ENCODE measurements around the gene ANTXR1. TPM values are rescaled to one million over a fixed set of nuclear protein-coding genes. Genes with fewer than 3 reads are reported as not detected.

ANTXR1 gene
- total and polyA plus RNA-seq, 9 of the 15 experiments (the other 6 are each of a cell fraction or from before 2014, with no cell fraction given): 0.07 to 1.00 (median 0.54) TPM

DNA sequence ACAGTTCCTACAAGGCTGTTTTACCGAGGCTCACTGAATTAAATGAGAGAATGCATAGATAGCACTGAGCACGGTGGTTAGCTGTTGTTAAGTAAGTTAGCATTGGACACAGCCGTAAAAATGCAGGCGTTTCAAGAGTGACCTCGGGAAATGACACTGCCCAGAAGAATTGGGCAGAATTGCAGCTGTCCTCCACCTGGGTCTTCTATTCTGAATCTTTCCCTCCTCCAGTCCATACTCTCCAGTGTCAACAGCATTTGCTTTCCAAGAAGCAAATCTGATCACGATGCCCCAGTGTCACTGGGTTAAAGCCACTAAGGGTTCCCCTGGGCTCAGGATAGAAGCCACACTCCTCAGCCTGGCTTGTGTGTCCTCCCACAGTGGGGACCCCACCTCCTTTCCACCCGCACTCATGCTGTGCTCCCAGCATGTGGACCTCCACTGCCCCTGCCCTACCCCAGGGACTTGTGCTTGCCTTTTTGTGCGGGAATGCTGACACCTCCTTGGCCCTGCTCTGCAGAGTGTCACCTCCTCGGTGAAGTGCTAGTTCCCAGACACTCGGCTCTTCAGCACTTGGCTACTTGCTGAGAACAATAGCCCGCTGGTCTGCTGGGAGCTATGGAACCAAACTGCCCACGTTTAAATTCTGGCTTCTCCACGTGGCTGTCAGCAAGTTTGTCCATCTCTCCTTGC is 135.0 kb downstream of the ANTXR1 start:
- H3K9me1 ChIP-seq (ENCODE audit: control insufficient read depth, insufficient read depth, low read length): no peaks in the 10 kb centered on the region
- ChIA-PET CTCF (ENCODE audit: low intra/inter-chr PET ratio) (no interaction called here), POLR2A (no interaction called here)
- FAIRE-seq: no peak
- intact Hi-C loops (cut with micrococcal nuclease) (no loop called here), in situ Hi-C loops (cut with MboI) (no loop called here)
- H3K27ac ChIP-seq (ENCODE audit: extremely low read depth, low read depth, low read length): no peak overlapping the region
- H3K4me3 ChIP-seq: no peak overlapping the region
- no peaks in the 10 kb centered on the region for H3K9me3 ChIP-seq (replicated peaks; ENCODE audit: control insufficient read depth, insufficient read depth, low read depth, low read length)
- H4K20me1 ChIP-seq (replicated peaks; ENCODE audit: control insufficient read depth, insufficient read depth, low read length): no peaks in the 10 kb centered on the region
- peaks cover 24 to 54% of the 10 kb centered on the region in 2 experiments for H3K27me3 ChIP-seq (ENCODE audit: control insufficient read depth in 2 of 2, insufficient read depth in 2 of 2, low read length in 2 of 2)
- H2AFZ ChIP-seq (ENCODE audit: low read depth, low read length): no peak overlapping the region
- H3K9ac ChIP-seq (ENCODE audit: insufficient read depth in 1 of 2, low read depth in 2 of 2, low read length in 2 of 2): no peak overlapping the region
- H3K36me3 ChIP-seq (ENCODE audit: control insufficient read depth, insufficient read depth, low read length): no peaks in the 10 kb centered on the region
- WGBS (ENCODE audit: insufficient coverage, low coverage, missing lambda C conversion rate): under 1% methylated on average over 13 of the region's 13 CpGs
- H3K4me2 ChIP-seq (ENCODE audit: insufficient read depth, low read length): no peak overlapping the region
- BruUV-seq (replicated peaks): no TSS peak
- no peaks in the 10 kb centered on the region for H3K79me2 ChIP-seq (ENCODE audit: control insufficient read depth, insufficient read depth, low read length)
- DNase-seq (ENCODE audit: extremely low read depth in 1 of 4, low spot score in 3 of 4): no peak
- no peak for ATAC-seq
- no peaks in the 10 kb centered on the region for H3K4me1 ChIP-seq (replicated peaks in 1 of 2; ENCODE audit: control insufficient read depth in 2 of 2, insufficient read depth in 2 of 2, low read length in 2 of 2)
- no peak for TF ChIP-seq HNRNPLL (IDR thresholded peaks at IDR 0.05; ENCODE audit: low read depth, low read length, poor library complexity, severe bottlenecking)
- TF ChIP-seq E2F6 (IDR thresholded peaks at IDR 0.05; ENCODE audit: borderline replicate concordance in 1 of 2, extremely low read depth in 1 of 2, insufficient read depth in 1 of 2, insufficient read length in 1 of 2, low read depth in 1 of 2, low read length in 1 of 2, poor library complexity in 1 of 2, severe bottlenecking in 1 of 2): no peak
- no peak for TF ChIP-seq E2F5 (CRISPR knock-in tag; IDR thresholded peaks at IDR 0.05)
- no peak for TF ChIP-seq BRF1 (IDR thresholded peaks at IDR 0.05; ENCODE audit: borderline replicate concordance, extremely low read depth, insufficient read length)
- TF ChIP-seq ZNF354B (CRISPR knock-in tag; IDR thresholded peaks at IDR 0.05): no peak
- TF ChIP-seq MAFG (tag; conservative IDR thresholded peaks at IDR 0.05): no peak
- TF ChIP-seq PHTF2 (CRISPR knock-in tag; IDR thresholded peaks at IDR 0.05): no peak
- no peak for TF ChIP-seq KLF6 (CRISPR knock-in tag; IDR thresholded peaks at IDR 0.05; ENCODE audit: borderline replicate concordance)
- TF ChIP-seq NEUROD1 (IDR thresholded peaks at IDR 0.05; ENCODE audit: borderline replicate concordance, low read depth, low read length, partially characterized antibody): no peak
- TF ChIP-seq BCLAF1 (IDR thresholded peaks at IDR 0.05; ENCODE audit: borderline replicate concordance in 1 of 2, control insufficient read depth in 1 of 2, low read depth in 2 of 2, low read length in 1 of 2): no peak
- TF ChIP-seq, protein P1, sequence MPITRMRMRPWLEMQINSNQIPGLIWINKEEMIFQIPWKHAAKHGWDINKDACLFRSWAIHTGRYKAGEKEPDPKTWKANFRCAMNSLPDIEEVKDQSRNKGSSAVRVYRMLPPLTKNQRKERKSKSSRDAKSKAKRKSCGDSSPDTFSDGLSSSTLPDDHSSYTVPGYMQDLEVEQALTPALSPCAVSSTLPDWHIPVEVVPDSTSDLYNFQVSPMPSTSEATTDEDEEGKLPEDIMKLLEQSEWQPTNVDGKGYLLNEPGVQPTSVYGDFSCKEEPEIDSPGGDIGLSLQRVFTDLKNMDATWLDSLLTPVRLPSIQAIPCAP (CRISPR knock-in tag; IDR thresholded peaks at IDR 0.05; ENCODE audit: borderline replicate concordance): no peak
- TF ChIP-seq ZNF561 (CRISPR knock-in tag; conservative IDR thresholded peaks at IDR 0.05): no peak
- no peak for TF ChIP-seq MXD1 (CRISPR knock-in tag; IDR thresholded peaks at IDR 0.05; ENCODE audit: borderline replicate concordance, poor library complexity, severe bottlenecking)
- no peak for TF ChIP-seq ZNF445 (CRISPR knock-in tag; IDR thresholded peaks at IDR 0.05; ENCODE audit: low read depth)
